ENCODE measurements around the gene TNFSF13B. TPM values are rescaled to one million over a fixed set of nuclear protein-coding genes. Genes with fewer than 3 reads are reported as not detected.

The TNFSF13B gene
- total RNA-seq, 2 experiments from 2014 or later: 0.41 TPM; not detected in 1

DNA sequence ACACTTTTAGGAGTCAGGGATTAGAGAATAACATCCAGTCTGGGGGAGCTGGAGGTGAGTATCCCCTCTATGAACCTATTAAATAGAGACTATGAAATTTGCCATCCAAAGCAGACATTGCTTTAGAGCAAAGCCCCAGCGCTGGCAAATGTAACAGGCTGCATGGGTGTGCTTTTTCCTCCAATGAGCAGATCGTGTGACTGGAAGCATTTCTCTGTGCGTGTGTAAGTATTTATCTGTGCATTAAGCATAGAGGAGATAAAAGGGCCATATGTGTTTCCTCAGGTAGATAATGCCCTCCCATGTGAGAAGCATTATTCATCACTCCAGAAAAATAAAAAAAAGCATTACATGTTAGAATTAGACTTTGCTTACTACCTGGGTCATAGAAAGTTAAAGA is 924 bp downstream of the TNFSF13B start:
- POLR2A ChIA-PET: interaction anchor here (1.0 kb wide), 1 partner anchor 13 kb away, joined by 3 read pairs; no protein-coding TSS in a partner anchor
- Histone ChIP-seq H3K4me3 (ENCODE audit: low read depth, low read length, poor library complexity, severe bottlenecking) (peak overlapping the region; percentile 41), H2AFZ (ENCODE audit: low read length) (peak overlapping the region; percentile 67; the same call in 1 of the 2 replicates), H3K27ac (ENCODE audit: low read depth, low read length, poor library complexity, severe bottlenecking) (no peak overlapping the region), H3K9me3 (ENCODE audit: low read length) (no peaks in the 10 kb centered on the region), H4K20me1 (ENCODE audit: insufficient read depth, low read length) (no peaks in the 10 kb centered on the region), H3K79me2 (ENCODE audit: insufficient read depth, low read depth, low read length) (no peaks in the 10 kb centered on the region), H3K9me2 (ENCODE audit: insufficient read depth, low read length) (no peaks in the 10 kb centered on the region), H3K36me3 (ENCODE audit: insufficient read depth, low read length) (no peaks in the 10 kb centered on the region), H3K4me1 (ENCODE audit: insufficient read depth, low read length, poor library complexity, severe bottlenecking) (peaks cover 5% of the 10 kb centered on the region), H3K4me2 (ENCODE audit: low read length) (peak overlapping the region; percentile 55)
- BruUV-seq (replicated peaks): no TSS peak
- CTCF ChIA-PET (ENCODE audit: unreplicated experiment): no interaction called here
- DNase-seq (ENCODE audit: low spot score): no peak
- intact Hi-C loops (cut with micrococcal nuclease; ENCODE audit: unreplicated experiment): no loop called here
- TF ChIP-seq, protein P1, sequence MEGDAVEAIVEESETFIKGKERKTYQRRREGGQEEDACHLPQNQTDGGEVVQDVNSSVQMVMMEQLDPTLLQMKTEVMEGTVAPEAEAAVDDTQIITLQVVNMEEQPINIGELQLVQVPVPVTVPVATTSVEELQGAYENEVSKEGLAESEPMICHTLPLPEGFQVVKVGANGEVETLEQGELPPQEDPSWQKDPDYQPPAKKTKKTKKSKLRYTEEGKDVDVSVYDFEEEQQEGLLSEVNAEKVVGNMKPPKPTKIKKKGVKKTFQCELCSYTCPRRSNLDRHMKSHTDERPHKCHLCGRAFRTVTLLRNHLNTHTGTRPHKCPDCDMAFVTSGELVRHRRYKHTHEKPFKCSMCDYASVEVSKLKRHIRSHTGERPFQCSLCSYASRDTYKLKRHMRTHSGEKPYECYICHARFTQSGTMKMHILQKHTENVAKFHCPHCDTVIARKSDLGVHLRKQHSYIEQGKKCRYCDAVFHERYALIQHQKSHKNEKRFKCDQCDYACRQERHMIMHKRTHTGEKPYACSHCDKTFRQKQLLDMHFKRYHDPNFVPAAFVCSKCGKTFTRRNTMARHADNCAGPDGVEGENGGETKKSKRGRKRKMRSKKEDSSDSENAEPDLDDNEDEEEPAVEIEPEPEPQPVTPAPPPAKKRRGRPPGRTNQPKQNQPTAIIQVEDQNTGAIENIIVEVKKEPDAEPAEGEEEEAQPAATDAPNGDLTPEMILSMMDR (conservative IDR thresholded peaks at IDR 0.05; ENCODE audit: low read length): no peak
- no peak for TF ChIP-seq EZH2phosphoT487 (IDR thresholded peaks at IDR 0.05; ENCODE audit: borderline replicate concordance, low read depth, low read length)

DNA sequence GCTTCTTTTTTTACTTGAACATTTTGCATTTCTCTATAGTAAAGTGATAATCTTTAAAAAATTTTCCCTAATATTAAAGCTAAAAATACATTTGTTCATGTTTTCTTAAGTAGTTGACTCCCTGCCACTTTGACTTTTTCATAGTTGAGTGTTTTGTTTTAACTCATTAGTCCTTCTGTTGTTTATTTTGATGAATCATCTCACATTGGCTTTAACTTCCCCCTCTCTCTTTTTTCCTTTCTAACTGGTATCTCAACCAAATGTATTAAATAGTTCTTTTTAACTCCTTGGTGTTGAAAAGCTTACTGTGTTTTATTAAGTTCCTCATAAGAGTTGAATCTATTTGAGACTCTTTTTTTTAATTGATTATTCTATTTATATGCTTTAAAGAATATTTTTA is 2.8 kb downstream of the TNFSF13B start:
- Histone ChIP-seq H4K20me1 (ENCODE audit: insufficient read depth, low read length) (no peaks in the 10 kb centered on the region), H3K79me2 (ENCODE audit: insufficient read depth, low read depth, low read length) (no peaks in the 10 kb centered on the region), H3K36me3 (ENCODE audit: insufficient read depth, low read length) (no peaks in the 10 kb centered on the region), H3K4me3 (ENCODE audit: low read depth, low read length, poor library complexity, severe bottlenecking) (no peak overlapping the region), H2AFZ (ENCODE audit: low read length) (no peak overlapping the region), H3K4me2 (ENCODE audit: low read length) (no peak overlapping the region), H3K9me2 (ENCODE audit: insufficient read depth, low read length) (no peaks in the 10 kb centered on the region), H3K9me3 (ENCODE audit: low read length) (no peaks in the 10 kb centered on the region), H3K4me1 (ENCODE audit: insufficient read depth, low read length, poor library complexity, severe bottlenecking) (peaks cover 5% of the 10 kb centered on the region), H3K27ac (ENCODE audit: low read depth, low read length, poor library complexity, severe bottlenecking) (no peak overlapping the region)
- ChIA-PET CTCF (ENCODE audit: unreplicated experiment) (no interaction called here), POLR2A (no interaction called here)
- TF ChIP-seq, protein P1 (conservative IDR thresholded peaks at IDR 0.05; ENCODE audit: low read length): no peak
- TF ChIP-seq EZH2phosphoT487 (IDR thresholded peaks at IDR 0.05; ENCODE audit: borderline replicate concordance, low read depth, low read length): no peak
- no TSS peak for BruUV-seq (replicated peaks)
- intact Hi-C loops (cut with micrococcal nuclease; ENCODE audit: unreplicated experiment): no loop called here
- DNase-seq (ENCODE audit: low spot score): no peak

DNA sequence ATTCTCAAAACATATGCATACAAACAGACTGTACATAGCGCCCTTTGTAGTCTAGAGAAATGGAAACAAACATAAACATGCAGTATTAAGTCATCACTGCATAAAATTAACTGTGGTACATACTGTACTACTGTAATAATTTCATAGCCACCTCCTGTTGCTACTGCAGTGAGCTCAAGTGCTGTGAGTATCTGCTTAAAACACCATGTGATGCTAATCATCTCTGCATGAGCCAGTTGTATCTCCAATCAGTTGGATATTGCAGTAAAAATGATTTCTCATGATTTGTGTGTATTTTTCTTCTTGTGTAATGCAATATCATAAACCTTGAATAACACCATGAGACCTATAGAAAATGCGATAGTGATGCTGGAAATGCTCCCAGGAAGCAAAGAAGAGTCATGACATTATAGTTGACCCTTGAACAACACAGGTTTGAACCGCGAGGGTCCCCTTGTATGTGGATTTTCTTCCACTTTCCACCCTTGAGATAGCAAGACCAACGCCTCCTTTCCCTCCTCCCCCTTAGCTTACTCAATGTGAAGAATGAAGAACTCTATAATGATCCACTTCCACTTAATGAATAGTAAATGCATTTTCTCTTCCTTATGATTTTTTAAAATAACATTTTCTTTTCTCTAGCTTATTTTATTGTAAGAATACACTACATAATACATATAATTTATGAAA is 4.1 kb downstream of the TNFSF13B start:
- Histone ChIP-seq H3K4me3 (ENCODE audit: low read depth, low read length, poor library complexity, severe bottlenecking) (no peak overlapping the region), H2AFZ (ENCODE audit: low read length) (no peak overlapping the region), H3K4me2 (ENCODE audit: low read length) (no peak overlapping the region), H3K9me3 (ENCODE audit: low read length) (no peaks in the 10 kb centered on the region), H4K20me1 (ENCODE audit: insufficient read depth, low read length) (no peaks in the 10 kb centered on the region), H3K79me2 (ENCODE audit: insufficient read depth, low read depth, low read length) (no peaks in the 10 kb centered on the region), H3K36me3 (ENCODE audit: insufficient read depth, low read length) (no peaks in the 10 kb centered on the region), H3K27ac (ENCODE audit: low read depth, low read length, poor library complexity, severe bottlenecking) (no peak overlapping the region), H3K4me1 (ENCODE audit: insufficient read depth, low read length, poor library complexity, severe bottlenecking) (peaks cover 5% of the 10 kb centered on the region), H3K9me2 (ENCODE audit: insufficient read depth, low read length) (no peaks in the 10 kb centered on the region)
- TF ChIP-seq, protein P1 (conservative IDR thresholded peaks at IDR 0.05; ENCODE audit: low read length): no peak
- no peak for TF ChIP-seq EZH2phosphoT487 (IDR thresholded peaks at IDR 0.05; ENCODE audit: borderline replicate concordance, low read depth, low read length)
- BruUV-seq (replicated peaks): no TSS peak
- intact Hi-C loops (cut with micrococcal nuclease; ENCODE audit: unreplicated experiment): no loop called here
- POLR2A ChIA-PET: interaction anchor here (0.6 kb wide), 1 partner anchor 1326 kb away, joined by 3 read pairs; no protein-coding TSS in a partner anchor
- no peak for DNase-seq (ENCODE audit: low spot score)
- CTCF ChIA-PET (ENCODE audit: unreplicated experiment): no interaction called here

All from OCI-LY7 (cell line).